Body of pancreas (tissue), 4 donors: ENCODE measurements around the gene CACNA2D4. TPM values are rescaled to one million over a fixed set of nuclear protein-coding genes. Genes with fewer than 3 reads are reported as not detected.

Experiments
- ATAC-seq: fragments of 150-250 bp; one replicate; pipeline ENCODE4 v1.9.1; 2016
- DNase-seq, 4 donors: peaks; one replicate each; pipeline ENCODE4 v3.0.0-alpha.2; 2019
- H3K27ac ChIP-seq, 4 donors: fragments of 200-600 bp; sonication (generic); 1 replicate in 3 of 4; 2 replicates in 1 of 4; pipeline versions ENCODE4 v1.5.1 to v1.6.1; 2016 to 2019; ENCODE audit warnings: mild to moderate bottlenecking in 1 of 4, mixed read lengths in 1 of 4, moderate library complexity in 1 of 4
- H3K27me3 ChIP-seq, 2 donors: fragments of 200-600 bp; sonication (generic); one replicate each; pipeline ENCODE4 v1.6.0; 2016; ENCODE audit warnings: mild to moderate bottlenecking in 1 of 2
- H3K36me3 ChIP-seq, 2 donors: fragments of 200-600 bp; sonication (generic); replicated peaks in 1 of 2; 2 replicates each; pipeline ENCODE4 v1.5.1; 2016; ENCODE audit warnings: low read depth in 2 of 2; ENCODE audit not compliant: insufficient read depth in 1 of 2
- H3K4me1 ChIP-seq: fragments of 200-600 bp; sonication (generic); one replicate; pipeline ENCODE4 v1.6.0; 2016
- H3K4me3 ChIP-seq, 2 donors: fragments of 200-600 bp; sonication (generic); 1 replicate in 1 of 2; 2 replicates in 1 of 2; pipeline ENCODE4 v1.5.1; 2016 to 2019
- H3K9me3 ChIP-seq, 3 donors: fragments of 200-600 bp; sonication (generic); 1 replicate in 2 of 3; 2 replicates in 1 of 3; pipeline ENCODE4 v1.5.1; 2016
- CTCF ChIP-seq, 7 experiments: fragments of 450-650 bp in 4 of 7; fragments of 200-600 bp in 3 of 7; sonication (generic) in 3 of 7; IDR thresholded peaks; one replicate each; pipeline ENCODE4 v1.5.1; 2016 to 2019; ENCODE audit warnings: antibody characterized with exemption in 7 of 7
- POLR2A ChIP-seq, 3 donors: fragments of 450-650 bp; IDR thresholded peaks; one replicate each; pipeline ENCODE4 v1.6.1; 2016; ENCODE audit warnings: antibody characterized with exemption in 3 of 3, mild to moderate bottlenecking in 2 of 3
- WGBS, 2 donors: methylation state at CpG; one replicate each; pipeline ENCODE4 v1.1.5; 2017; 5-methylcytosine and 5-hydroxymethylcytosine counted together
- intact Hi-C: fragments of 100-400 bp; cut with DNase I; formaldehyde crosslinking; loops from one replicate; pipeline ENCODE4 v1.15.1; 2023
- total RNA-seq, 2 donors: library from RNA; depleted of rRNA; stranded (reverse); fragments of >200 nt; gene quantifications; one replicate each; pipeline ENCODE4 v1.1.0, GENCODE V29; 2016

CACNA2D4 gene
- total RNA-seq, 2 donors from 2014 or later, result 3.6 TPM; not detected in 1

GRCh38 chr12:1859643-1860042, 58.8 kb downstream of the CACNA2D4 start:
- Histone ChIP-seq H3K4me3 (no peak overlapping the region), H3K27ac (no peak overlapping the region), H3K4me1 (no peaks in the 10 kb centered on the region), H3K36me3 (no peaks in the 10 kb centered on the region), H3K27me3 (peaks cover 0 to 4% of the 10 kb centered on the region in 2 donors), H3K9me3 (peaks cover 0 to 12% (median 0%) of the 10 kb centered on the region in 3 donors)
- TF ChIP-seq POLR2A (IDR thresholded peaks at IDR 0.05) (no peak), CTCF (IDR thresholded peaks at IDR 0.05) (no peak)
- no peak for ATAC-seq
- 54 to 58% methylated on average over 6 to 7 of the region's 7 CpGs for WGBS, 2 donors
- DNase-seq, result no peak
- intact Hi-C loops, result no loop called here

GRCh38 chr12:1858456-1858855, 60.0 kb downstream of the CACNA2D4 start:
- no peak for DNase-seq
- intact Hi-C loops, result no loop called here
- Histone ChIP-seq H3K27ac (no peak overlapping the region), H3K36me3 (no peaks in the 10 kb centered on the region), H3K9me3 (peaks cover 0 to 12% (median 0%) of the 10 kb centered on the region in 3 donors), H3K27me3 (no peaks in the 10 kb centered on the region), H3K4me3 (no peak overlapping the region), H3K4me1 (no peaks in the 10 kb centered on the region)
- TF ChIP-seq CTCF (IDR thresholded peaks at IDR 0.05) (no peak), POLR2A (IDR thresholded peaks at IDR 0.05) (no peak)
- no peak for ATAC-seq
- 78 to 79% methylated on average over 11 of the region's 11 CpGs for WGBS, 2 donors

GRCh38 chr12:1857821-1858220, 60.6 kb downstream of the CACNA2D4 start:
- ATAC-seq (no peak), DNase-seq (no peak)
- no peak for TF ChIP-seq CTCF (IDR thresholded peaks at IDR 0.05)
- TF ChIP-seq POLR2A (IDR thresholded peaks at IDR 0.05), result no peak
- no peak overlapping the region for H3K27ac ChIP-seq
- 76 to 78% methylated on average over 7 of the region's 7 CpGs for WGBS, 2 donors
- no peaks in the 10 kb centered on the region for H3K27me3 ChIP-seq
- H3K9me3 ChIP-seq, result peaks cover 0 to 12% (median 0%) of the 10 kb centered on the region in 3 donors
- no peak overlapping the region for H3K4me3 ChIP-seq
- H3K36me3 ChIP-seq, result no peaks in the 10 kb centered on the region
- H3K4me1 ChIP-seq, result no peaks in the 10 kb centered on the region
- intact Hi-C loops, result no loop called here

- ATAC-seq, result no peak
- no peaks in the 10 kb centered on the region for H3K36me3 ChIP-seq
- no peak for TF ChIP-seq CTCF (IDR thresholded peaks at IDR 0.05)
- TF ChIP-seq POLR2A (IDR thresholded peaks at IDR 0.05), result no peak
- intact Hi-C loops, result no loop called here
- H3K9me3 ChIP-seq, result peaks cover 0 to 12% (median 0%) of the 10 kb centered on the region in 3 donors
- H3K27me3 ChIP-seq, result no peaks in the 10 kb centered on the region
- no peak overlapping the region for H3K27ac ChIP-seq
- 39 to 43% methylated on average over 2 of the region's 2 CpGs for WGBS, 2 donors
- no peak overlapping the region for H3K4me3 ChIP-seq
- DNase-seq, result no peak
- H3K4me1 ChIP-seq, result no peaks in the 10 kb centered on the region
Observed at GRCh38 chr12:1857086-1857485, 61.4 kb downstream of the CACNA2D4 start.

GRCh38 chr12:1855241-1855640, 63.2 kb downstream of the CACNA2D4 start:
- 64 to 67% methylated on average over 3 of the region's 3 CpGs for WGBS, 2 donors

More at GRCh38 chr12:1855241-1855640, 63.2 kb downstream of the CACNA2D4 start:
- DNase-seq, result no peak
- H3K27me3 ChIP-seq, result no peaks in the 10 kb centered on the region
- H3K27ac ChIP-seq, result no peak overlapping the region
- no peaks in the 10 kb centered on the region for H3K4me1 ChIP-seq
- no peak for ATAC-seq
- no peak overlapping the region for H3K4me3 ChIP-seq
- H3K9me3 ChIP-seq, result peaks cover 0 to 12% (median 0%) of the 10 kb centered on the region in 3 donors
- intact Hi-C loops, result no loop called here
- no peak for TF ChIP-seq CTCF (IDR thresholded peaks at IDR 0.05)
- TF ChIP-seq POLR2A (IDR thresholded peaks at IDR 0.05), result no peak
- H3K36me3 ChIP-seq, result no peaks in the 10 kb centered on the region
